AG08395 (cell line): ENCODE results near the gene F7.

Source experiments
- DNase-seq: peaks from one replicate; pipeline ENCODE4 v3.0.0; 2012; ENCODE audit warnings: mixed read lengths, low spot score

The F7 gene

GRCh38 chr13:113118261-113119021, 12.8 kb downstream of the F7 start:
- no peak for DNase-seq

DNA sequence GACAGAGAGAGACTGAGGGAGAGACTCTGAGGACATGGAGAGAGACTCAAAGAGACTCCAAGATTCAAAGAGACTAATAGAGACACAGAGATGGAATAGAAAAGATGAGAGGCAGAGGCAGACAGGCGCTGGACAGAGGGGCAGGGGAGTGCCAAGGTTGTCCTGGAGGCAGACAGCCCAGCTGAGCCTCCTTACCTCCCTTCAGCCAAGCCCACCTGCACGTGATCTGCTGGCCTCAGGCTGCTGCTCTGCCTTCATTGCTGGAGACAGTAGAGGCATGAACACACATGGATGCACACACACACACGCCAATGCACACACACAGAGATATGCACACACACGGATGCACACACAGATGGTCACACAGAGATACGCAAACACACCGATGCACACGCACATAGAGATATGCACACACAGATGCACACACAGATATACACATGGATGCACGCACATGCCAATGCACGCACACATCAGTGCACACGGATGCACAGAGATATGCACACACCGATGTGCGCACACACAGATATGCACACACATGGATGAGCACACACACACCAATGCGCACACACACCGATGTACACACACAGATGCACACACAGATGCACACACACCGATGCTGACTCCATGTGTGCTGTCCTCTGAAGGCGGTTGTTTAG, 13.7 kb downstream of the F7 start:
- DNase-seq, result no peak

GRCh38 chr13:113119822-113120189, 14.2 kb downstream of the F7 start:
- DNase-seq, result no peak

DNA sequence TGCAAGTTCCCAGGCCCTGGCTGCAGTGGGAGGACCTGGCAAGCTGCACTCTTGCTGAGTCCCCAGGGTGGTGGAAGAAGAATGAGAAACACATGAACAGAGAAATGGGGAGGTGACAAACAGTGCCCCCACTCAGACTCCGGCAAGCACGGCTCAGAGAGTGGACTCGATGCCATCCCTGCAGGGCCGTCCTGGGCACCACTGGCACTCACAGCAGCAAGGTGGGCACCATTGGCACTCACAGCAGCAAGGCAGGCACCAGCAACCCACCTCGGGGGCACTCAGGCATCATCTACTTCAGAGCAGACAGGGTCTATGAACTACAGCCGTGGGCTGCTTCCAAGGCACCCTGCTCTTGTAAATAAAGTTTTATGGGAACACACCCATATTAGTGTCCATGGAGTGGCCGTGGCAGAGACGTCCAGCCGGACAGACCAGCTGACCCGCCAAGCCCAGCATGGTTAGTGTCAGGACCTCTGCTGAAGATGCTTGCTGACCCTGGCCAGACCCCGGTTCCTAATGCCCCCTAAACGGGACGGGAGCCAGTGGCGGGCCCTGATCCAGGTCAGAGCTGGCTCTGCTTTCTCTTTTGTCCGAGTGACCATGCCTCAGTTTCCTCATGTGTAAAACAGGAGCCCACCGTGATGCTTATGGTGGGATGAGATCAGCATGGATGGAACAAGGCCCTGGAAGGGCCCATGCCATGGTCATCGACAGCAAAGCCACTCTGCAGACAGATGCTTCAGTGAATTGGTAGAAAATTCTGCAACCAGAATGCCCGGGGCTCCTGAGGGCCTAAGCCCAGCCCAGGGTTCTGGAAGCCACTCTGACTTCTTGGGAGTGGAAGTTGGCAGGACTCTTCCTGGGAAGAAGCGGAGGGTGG, 14.9 kb downstream of the F7 start:
- DNase-seq, result no peak

- no peak for DNase-seq
These were observed 15.8 kb downstream of the F7 start for GRCh38 chr13:113121183-113121927.

DNA sequence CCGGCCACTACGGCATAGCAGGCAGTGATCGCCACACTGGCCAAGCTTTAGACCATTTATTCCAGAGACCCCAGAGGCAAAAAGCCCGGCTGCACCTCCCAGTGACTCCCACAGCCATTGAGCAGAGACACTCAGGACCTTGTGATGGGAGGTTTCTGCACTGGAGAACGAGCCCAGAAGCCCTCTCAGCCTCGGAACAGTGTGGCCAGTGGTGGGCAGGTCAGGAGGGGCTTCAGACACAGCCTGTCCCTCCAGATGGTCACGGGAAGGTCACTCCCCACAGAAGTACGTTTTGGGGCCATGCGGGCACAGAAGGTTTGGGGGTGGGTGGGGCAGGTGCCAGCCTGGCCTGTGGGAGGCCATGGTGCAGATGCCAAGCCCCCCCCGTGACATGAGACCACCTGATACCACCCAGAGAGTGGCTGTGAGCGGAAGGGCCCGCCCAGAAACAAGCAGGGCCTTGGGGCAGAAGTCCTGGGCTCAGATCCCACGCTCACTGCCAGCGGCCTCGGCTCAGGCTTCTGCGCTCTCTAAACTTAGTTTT, 16.4 kb downstream of the F7 start:
- no peak for DNase-seq

- peak; percentile 97 for DNase-seq
These were observed 17.1 kb downstream of the F7 start, which contains the start of gene F10 for GRCh38 chr13:113122550-113123225. TSS of gene F10 (plus strand) at chr13:113122799. CDS start at chr13:113122856, 57 bp downstream.

- peak; percentile 60 for DNase-seq
These were observed 17.9 kb downstream of the F7 start for GRCh38 chr13:113123226-113124201.

DNA sequence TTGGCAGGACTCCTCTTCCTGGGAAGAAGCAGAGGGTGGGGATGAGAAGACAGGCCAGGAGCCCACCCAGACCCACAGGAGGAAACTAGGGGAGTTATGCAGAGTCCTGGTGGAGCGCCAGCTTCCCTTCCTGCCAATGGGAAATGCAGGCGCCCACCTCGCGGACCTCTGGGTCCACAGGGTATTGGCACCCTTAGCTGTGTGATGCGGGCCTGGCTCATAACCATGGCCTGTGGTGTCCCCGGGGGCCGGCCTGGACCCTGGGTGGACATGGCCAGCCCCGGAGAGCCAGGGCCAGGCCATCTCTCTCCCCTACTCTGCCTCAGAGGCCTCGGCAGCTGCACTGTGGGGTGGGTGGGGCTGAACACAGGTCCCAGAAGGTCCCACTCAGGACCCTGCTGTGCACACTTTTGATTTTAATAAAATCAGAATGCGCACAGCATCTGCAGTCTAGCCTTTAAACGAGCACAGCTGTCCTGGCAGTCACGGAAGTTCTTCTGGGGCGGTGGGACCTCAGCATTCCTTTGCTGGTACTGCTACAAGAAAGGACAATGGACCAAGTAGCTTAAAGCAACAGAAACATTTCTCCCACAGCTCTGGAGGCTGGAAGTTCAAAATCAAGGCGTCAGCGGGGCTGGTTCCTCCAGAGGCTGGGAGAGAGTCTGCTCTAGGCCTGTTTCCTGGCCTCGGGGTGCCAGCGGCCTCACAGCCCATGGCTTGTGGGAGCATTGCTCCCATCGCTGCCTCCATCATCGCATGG, 18.8 kb downstream of the F7 start:
- DNase-seq, result no peak

- no peak for DNase-seq
These were observed 20.1 kb downstream of the F7 start for GRCh38 chr13:113125506-113126264.

- DNase-seq, result no peak
These were observed 20.9 kb downstream of the F7 start for GRCh38 chr13:113126265-113127150.

GRCh38 chr13:113129480-113129879, 23.9 kb downstream of the F7 start:
- no peak for DNase-seq

DNA sequence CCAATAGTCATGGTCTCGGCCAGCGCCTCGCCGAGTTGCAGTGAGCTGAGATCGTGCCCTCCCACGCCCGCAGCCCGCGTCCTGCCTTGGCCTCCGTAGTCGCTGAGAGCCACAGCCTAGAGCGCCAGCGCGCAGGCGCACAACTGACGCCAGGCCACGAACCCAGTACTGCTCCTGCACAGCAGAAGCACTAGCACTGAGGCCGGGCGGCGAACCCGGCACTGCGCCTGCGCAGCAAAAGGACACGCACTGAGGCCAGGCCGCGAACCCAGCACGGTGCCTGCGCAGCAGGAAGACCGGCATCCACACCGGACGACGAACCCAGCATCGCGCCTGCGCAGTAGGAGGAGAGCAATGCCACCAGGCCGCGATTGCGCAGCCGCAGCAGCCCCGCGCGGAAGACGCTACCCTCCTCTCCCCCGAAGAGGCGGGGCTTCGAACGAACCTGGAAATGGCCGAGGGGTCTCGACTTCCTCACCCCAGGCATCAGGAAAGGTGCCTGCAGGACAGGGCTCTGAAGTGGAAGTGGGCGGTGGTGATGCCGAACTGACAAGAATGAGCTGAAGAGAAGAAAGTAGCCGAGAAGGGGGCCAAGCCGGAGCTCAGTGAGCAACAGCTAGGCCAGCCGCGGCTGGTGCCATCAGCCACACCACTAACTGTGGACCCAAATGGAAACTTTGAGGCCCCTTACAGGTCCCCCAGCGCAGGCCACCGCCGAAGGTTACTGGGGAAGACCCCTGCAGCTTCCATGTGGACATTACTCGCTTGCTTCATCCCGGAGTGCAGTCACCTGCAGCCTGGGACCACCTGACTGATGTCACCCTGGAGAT, 24.5 kb downstream of the F7 start:
- DNase-seq, result no peak

- no peak for DNase-seq
These were observed 29.7 kb downstream of the F7 start for GRCh38 chr13:113135281-113135760.

GRCh38 chr13:113137691-113138298, 32.2 kb downstream of the F7 start:
- DNase-seq, result no peak
